Ascending aorta (tissue), 2 donors: ENCODE measurements around the gene CEP43. TPM values are rescaled to one million over a fixed set of nuclear protein-coding genes. Genes with fewer than 3 reads are reported as not detected.

Source experiments
- DNase-seq, 2 donors: peaks; one replicate each; pipeline ENCODE4 v3.0.0-alpha.2; 2019; ENCODE audit warnings: low spot score in 2 of 2
- H3K27ac ChIP-seq, 2 donors: fragments of 200-600 bp; sonication (generic); one replicate each; pipeline ENCODE4 v1.5.1; 2016 to 2017; ENCODE audit warnings: mild to moderate bottlenecking in 1 of 2
- H3K27me3 ChIP-seq: fragments of 200-600 bp; sonication (generic); one replicate; pipeline ENCODE4 v1.5.1; 2017
- H3K36me3 ChIP-seq, 2 donors: fragments of 200-600 bp; sonication (generic); one replicate each; pipeline ENCODE4 v1.5.1; 2016
- H3K4me1 ChIP-seq, 2 donors: fragments of 200-600 bp; sonication (generic); one replicate each; pipeline ENCODE4 v1.5.1; 2016 to 2017; ENCODE audit warnings: mild to moderate bottlenecking in 1 of 2
- H3K4me3 ChIP-seq, 2 donors: fragments of 200-600 bp; sonication (generic); one replicate each; pipeline ENCODE4 v1.5.1; 2016 to 2017; ENCODE audit warnings: mild to moderate bottlenecking in 1 of 2
- H3K9me3 ChIP-seq, 2 donors: fragments of 200-600 bp; sonication (generic); one replicate each; pipeline ENCODE4 v1.5.1; 2016
- intact Hi-C: fragments of 100-400 bp; cut with DNase I; formaldehyde crosslinking; loops from one replicate; pipeline ENCODE4 v1.15.1; 2023
- total RNA-seq: library from RNA; depleted of rRNA; stranded (reverse); fragments of >200 nt; gene quantifications from one replicate; pipeline ENCODE4 v1.1.0, GENCODE V29; 2016
- TF ChIP-seq, protein P1 (sequence below), 3 experiments: fragments of 200-600 bp in 2 of 3; fragments of 450-650 bp in 1 of 3; sonication (generic) in 2 of 3; IDR thresholded peaks; one replicate each; pipeline ENCODE4 v1.5.1; 2016 to 2019; ENCODE audit warnings: antibody characterized with exemption in 3 of 3, mild to moderate bottlenecking in 1 of 3, moderate library complexity in 1 of 3

CEP43 gene
- total RNA-seq, 1 donor from 2014 or later: 10.7 TPM

DNA sequence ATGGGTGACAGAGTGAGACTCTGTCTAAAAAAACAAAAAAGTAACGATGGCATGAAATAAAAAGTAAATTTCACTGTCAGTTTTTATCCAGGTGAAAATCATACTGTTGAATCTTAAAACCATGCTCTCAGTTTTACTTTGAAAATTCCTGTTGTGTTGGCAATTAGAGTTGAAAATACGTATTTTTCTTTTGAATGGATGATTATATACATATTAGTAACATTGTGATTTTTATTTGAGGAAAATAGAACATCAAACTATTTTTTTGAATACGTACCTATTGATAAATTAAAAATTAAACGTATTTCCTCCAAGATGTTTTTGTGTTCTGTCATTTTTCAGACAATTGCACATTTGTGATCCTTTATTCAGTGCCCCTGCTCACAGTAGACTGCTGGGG lies 14.7 kb downstream of the CEP43 start:
- intact Hi-C loops: no loop called here
- peaks cover 13 to 36% of the 10 kb centered on the region in 2 donors for H3K36me3 ChIP-seq
- TF ChIP-seq, protein P1, sequence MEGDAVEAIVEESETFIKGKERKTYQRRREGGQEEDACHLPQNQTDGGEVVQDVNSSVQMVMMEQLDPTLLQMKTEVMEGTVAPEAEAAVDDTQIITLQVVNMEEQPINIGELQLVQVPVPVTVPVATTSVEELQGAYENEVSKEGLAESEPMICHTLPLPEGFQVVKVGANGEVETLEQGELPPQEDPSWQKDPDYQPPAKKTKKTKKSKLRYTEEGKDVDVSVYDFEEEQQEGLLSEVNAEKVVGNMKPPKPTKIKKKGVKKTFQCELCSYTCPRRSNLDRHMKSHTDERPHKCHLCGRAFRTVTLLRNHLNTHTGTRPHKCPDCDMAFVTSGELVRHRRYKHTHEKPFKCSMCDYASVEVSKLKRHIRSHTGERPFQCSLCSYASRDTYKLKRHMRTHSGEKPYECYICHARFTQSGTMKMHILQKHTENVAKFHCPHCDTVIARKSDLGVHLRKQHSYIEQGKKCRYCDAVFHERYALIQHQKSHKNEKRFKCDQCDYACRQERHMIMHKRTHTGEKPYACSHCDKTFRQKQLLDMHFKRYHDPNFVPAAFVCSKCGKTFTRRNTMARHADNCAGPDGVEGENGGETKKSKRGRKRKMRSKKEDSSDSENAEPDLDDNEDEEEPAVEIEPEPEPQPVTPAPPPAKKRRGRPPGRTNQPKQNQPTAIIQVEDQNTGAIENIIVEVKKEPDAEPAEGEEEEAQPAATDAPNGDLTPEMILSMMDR (IDR thresholded peaks at IDR 0.05): no peak
- H3K27me3 ChIP-seq: no peaks in the 10 kb centered on the region
- no peak overlapping the region for H3K4me3 ChIP-seq
- no peaks in the 10 kb centered on the region for H3K4me1 ChIP-seq
- no peak for DNase-seq
- H3K27ac ChIP-seq: no peak overlapping the region
- H3K9me3 ChIP-seq: no peaks in the 10 kb centered on the region

DNA sequence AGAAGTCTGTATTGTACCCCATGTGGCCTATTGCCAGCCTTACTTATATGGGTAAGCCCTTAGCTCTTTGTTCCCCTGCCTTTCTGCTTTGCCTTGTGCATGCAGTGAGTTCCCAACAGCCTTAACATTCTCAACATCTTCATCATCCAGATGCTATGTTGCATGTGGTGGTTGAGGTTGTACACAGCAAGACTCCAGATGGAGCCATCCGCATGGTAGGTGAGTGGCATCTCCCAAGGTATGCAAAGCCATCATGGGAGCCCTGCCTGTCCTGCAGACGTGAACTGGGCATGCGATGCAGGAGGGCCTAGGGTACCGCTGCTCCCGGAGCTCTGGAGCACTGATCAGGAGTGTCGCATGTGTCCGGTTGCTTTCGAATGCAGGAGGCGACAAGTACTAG lies 16.1 kb downstream of the CEP43 start:
- intact Hi-C loops: no loop called here
- Histone ChIP-seq H3K36me3 (peaks cover 13 to 37% of the 10 kb centered on the region in 2 donors), H3K4me1 (no peaks in the 10 kb centered on the region), H3K9me3 (no peaks in the 10 kb centered on the region), H3K27ac (no peak overlapping the region), H3K4me3 (no peak overlapping the region), H3K27me3 (no peaks in the 10 kb centered on the region)
- TF ChIP-seq, protein P1 (IDR thresholded peaks at IDR 0.05): no peak
- no peak for DNase-seq

DNA sequence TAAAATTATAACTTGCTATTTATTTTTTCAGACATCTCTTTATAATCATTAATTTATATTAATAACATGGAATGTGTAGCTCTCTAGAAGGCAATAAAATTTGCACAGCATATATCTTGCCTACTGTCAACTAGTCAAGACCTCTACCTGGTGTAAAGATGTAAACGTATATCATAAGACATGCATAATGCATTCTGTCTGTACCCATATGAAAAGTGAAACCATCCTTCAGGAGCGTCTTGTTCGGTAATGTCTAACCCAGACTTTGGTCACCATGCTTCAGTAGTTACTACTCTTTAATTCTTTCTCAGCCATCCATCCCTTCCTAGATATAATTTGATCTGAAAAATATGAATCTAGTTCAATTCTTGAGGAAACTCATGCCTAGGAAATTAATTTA lies 21.0 kb downstream of the CEP43 start:
- H3K27me3 ChIP-seq: no peaks in the 10 kb centered on the region
- no peak overlapping the region for H3K27ac ChIP-seq
- DNase-seq: no peak
- intact Hi-C loops: no loop called here
- no peaks in the 10 kb centered on the region for H3K9me3 ChIP-seq
- TF ChIP-seq, protein P1 (IDR thresholded peaks at IDR 0.05): no peak
- H3K4me3 ChIP-seq: no peak overlapping the region
- peaks cover 0 to 25% of the 10 kb centered on the region in 2 donors for H3K36me3 ChIP-seq
- H3K4me1 ChIP-seq: no peaks in the 10 kb centered on the region

DNA sequence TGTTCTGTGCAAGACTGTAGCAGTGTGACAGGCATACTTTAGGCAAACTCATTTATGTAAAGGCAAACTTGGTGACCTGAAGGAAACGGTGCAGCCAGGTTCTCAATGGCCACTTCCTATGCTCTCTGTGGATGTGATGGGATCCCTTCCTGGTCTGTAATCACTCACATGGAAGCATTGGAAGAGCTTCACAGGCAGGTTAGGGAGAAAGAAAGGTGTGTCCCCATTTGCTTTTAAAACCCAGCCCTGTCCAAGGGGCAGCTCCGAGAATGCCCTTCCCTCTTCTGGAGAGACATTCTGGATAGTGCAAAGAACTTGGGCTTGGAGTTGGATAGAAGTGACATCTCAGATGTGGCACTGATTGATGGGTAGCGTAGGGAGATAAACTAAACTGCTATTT lies 28.1 kb downstream of the CEP43 start:
- peaks cover 8 to 44% of the 10 kb centered on the region in 2 donors for H3K36me3 ChIP-seq
- H3K27ac ChIP-seq: no peak overlapping the region
- no peaks in the 10 kb centered on the region for H3K4me1 ChIP-seq
- no peak overlapping the region for H3K4me3 ChIP-seq
- DNase-seq: no peak
- TF ChIP-seq, protein P1 (IDR thresholded peaks at IDR 0.05): no peak
- no peaks in the 10 kb centered on the region for H3K27me3 ChIP-seq
- intact Hi-C loops: no loop called here
- no peaks in the 10 kb centered on the region for H3K9me3 ChIP-seq

DNA sequence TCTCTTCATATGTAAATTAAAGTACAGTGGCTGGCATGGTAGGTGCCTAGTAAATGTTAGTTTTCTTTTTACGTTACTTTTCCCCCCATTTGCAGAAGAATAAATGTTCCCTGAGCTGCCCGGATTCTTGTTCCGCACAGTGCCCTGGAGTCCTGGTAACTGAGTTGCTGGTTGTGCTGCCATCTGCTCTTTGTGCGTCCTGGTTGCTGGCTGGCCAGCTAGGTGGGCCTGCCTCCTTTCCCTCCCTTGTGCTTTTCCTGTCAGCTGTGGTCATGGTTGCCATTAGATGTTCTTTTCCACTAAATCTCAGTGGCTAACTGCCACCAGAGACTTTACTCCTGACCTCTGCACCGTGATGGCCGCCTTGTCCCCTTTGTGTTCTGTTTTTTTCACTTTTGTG lies 28.6 kb downstream of the CEP43 start:
- TF ChIP-seq, protein P1 (IDR thresholded peaks at IDR 0.05): no peak
- DNase-seq: no peak
- H3K9me3 ChIP-seq: no peaks in the 10 kb centered on the region
- no peaks in the 10 kb centered on the region for H3K4me1 ChIP-seq
- H3K36me3 ChIP-seq: peaks cover 8 to 44% of the 10 kb centered on the region in 2 donors
- no peak overlapping the region for H3K4me3 ChIP-seq
- intact Hi-C loops: no loop called here
- H3K27me3 ChIP-seq: no peaks in the 10 kb centered on the region
- no peak overlapping the region for H3K27ac ChIP-seq
